Forelimb muscle (tissue), 1 donor: ENCODE measurements around the gene SYNGR3. TPM values are rescaled to one million over a fixed set of nuclear protein-coding genes. Genes with fewer than 3 reads are reported as not detected.
A peak's percentile ranks its signal among the peaks of the same experiment; 100 is the strongest.

ENCODE experiments used
- DNase-seq: peaks from one replicate; pipeline ENCODE4 v3.0.0-alpha.2; 2013; ENCODE audit warnings: low read depth
- polyA plus RNA-seq: library from polyadenylated mRNA; unstranded; fragments of 120-200 nt; gene quantifications from one replicate; pipeline ENCODE4 v1.2.1, GENCODE V29; 2013; ENCODE audit not compliant: insufficient read length

Gene SYNGR3
- polyA plus RNA-seq, 1 donor, result 1.4 TPM

DNA sequence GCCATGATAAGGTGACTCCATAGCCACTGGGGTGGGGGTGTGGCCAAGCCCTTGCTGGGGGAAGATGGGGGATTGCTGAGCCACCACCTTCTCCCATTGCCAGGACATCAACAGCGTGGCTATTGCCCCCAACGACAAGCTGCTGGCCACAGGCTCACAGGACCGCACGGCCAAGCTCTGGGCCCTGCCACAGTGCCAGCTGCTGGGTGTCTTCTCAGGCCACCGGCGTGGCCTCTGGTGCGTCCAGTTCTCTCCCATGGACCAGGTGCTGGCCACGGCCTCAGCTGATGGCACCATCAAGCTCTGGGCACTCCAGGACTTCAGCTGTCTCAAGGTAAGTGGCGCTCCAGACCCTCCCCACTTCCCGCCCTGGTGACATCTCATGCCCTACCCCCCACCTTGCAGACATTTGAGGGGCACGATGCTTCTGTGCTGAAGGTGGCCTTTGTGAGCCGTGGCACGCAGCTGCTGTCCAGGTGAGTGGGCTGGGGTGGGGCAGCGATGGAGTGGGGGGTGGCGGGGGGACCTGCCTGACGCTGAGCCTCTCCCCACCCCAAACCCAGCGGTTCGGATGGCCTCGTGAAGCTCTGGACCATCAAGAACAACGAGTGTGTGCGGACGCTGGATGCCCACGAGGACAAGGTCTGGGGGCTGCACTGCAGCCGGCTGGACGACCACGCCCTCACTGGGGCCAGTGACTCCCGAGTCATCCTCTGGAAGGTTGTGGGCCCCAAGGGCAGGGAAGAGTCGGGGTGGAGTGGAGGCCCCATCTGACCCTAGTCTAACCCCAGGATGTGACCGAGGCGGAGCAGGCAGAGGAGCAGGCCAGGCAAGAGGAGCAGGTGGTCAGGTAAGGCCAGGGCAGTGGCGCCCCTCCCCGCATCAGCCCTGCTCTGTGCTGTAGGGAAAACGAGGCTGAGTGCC is 12.6 kb upstream of the SYNGR3 start:
- DNase-seq, result no peak

DNA sequence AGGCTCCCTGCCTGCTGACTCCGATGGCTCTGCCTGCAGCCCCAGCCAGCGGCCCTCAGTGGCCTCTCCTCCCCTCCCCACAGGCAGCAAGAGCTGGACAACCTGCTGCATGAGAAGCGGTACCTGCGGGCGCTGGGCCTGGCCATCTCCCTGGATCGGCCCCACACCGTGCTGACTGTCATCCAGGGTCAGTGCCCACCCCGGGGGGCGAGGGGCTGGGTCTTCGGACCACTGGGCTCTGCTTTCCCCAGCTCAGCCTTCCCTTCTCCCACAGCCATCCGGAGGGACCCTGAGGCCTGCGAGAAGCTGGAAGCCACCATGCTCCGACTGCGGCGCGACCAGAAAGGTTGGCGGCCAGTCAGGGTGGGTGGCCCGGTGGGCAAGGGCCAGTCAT is 11.9 kb upstream of the SYNGR3 start:
- no peak for DNase-seq

DNA sequence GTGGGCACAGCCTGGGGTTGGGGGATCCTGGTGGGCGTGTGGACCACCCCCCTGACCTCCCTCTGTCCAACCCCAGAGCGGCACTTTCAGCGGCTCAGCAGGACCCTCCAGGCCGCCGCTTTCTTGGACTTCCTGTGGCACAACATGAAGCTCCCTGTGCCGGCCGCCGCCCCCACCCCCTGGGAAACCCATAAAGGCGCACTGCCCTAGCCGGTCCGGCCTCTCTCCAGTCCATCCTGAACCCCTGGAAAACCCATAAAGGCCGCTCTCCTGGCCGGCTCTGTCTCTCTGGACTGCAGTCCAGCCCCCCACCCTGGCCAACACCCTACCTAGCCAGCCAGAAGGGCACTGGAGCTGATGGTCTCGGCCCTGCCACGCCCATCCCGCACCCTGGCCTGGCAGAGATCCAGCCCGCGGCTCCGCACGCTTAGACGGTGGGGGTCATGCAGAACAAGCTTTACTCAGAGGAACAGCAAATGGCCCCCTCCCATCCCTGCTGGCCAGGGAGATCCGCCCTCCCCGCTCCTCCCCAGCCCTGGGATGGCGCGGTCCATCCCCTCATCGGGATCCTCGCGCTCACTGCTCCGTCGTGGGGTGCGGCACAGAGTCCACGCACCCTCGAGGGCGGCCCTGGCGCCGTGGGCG is 11.2 kb upstream of the SYNGR3 start:
- DNase-seq, result no peak

DNA sequence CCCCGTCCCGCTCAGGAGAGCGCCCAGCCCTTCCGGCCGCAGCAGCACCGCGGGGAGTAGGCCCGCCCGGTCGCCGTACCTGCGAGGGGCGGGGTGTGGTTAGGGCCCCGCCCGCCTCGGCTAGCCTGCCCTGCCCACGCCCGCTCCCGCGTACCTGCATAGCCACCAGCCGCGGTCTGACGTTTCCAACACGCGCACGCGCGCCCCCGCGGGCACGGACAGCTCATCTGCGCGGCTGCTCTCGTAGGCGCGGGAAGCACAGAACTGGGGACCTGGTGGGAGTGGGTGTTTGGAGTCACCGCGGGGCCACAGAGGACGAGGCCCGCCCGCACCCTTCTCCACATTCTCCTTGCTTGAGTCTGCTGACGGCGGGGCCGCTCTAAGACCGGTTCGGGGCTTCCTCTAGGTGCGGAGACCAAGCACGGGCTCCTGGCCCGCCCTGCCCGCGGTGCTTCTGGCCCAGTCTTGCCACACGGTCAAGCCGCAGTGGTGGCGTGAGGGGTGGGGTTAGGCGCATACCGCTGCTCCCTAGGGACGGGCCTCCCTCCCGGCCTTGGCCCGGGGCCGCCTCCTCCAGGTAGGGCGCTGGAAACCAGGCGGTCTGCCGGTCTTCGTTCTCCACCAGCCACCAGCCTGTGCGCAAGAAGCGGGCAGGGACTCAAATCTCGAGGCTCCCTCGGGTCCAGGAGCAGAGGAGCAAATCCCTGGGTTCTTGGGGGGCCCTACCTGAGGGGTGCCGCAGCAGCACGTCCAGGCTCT is 10.3 kb upstream of the SYNGR3 start:
- DNase-seq, result no peak

DNA sequence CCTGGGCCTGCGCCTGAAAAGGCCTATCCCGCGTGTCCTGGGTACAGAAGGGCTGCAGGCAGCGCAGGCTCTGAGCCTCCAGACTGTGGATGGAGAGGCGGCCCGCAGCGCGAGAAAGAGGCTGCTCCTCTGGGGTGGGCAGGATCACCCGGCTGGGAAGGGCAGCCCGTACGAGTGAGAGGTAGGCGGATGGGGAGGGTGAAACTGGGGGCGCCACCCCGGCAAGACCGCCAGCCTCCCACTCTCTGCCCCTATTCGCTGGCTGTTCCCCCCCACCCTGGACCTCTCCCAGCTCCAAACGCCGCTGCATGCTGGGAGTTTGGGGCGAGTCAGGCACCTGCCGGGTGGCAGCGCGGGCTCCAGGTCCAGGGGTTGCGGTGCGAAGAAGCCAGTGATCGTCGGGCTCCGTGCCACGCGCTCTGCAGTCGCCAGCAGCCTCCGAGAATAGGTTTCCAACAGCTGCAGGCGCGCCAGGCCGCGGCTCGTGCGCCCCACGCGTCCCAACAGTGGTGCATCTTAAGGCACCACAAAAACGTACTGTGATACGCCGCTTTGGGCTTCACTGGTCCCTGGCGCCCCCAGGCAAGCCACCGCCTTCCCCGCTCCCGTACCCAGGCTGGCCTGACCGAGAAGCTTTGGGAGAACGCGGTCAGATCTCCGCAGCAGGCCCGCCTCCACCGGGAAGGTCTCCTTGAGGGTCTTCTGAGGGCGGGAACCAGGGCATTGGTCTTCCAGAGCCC is 9.6 kb upstream of the SYNGR3 start:
- DNase-seq, result no peak

DNA sequence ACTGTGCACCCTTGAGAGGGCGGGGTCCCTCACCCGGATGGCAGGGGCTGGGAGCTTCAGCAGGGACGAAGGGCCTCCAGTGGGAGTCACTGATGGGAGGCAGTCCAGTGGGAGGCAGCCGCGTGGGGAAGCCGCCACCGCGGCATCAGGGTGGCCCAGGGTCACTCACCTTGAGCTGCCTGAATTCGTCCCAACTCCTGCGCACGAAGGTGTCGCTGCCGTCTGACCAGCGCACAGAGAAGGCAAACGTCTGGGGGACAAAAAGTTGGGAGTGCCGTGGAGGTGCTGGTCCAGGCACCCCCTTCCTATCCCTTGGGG is 9.0 kb upstream of the SYNGR3 start:
- no peak for DNase-seq

DNA sequence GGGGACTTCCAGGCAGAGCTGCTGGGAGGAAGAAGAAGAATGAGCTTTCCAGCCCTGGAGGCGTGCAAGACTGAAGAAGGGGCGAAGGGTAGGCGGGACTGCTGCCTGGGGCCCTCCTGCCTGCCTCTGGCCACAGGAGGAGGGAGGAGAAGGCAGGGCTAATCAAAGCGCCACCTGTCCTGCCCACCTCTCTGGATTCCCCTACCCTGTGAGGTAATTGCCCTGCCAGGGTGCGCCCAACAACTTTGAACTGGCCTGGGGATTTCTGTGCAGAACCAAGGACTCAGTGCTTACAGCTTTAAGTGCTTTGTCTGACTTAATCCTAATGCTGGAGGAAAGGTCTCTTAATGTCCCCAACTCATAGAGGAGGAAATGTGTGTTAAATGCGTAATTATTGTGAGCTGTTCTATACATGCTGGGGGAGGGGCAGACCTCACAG is 8.4 kb upstream of the SYNGR3 start, which contains the start of gene NOXO1:
Gene NOXO1 (minus strand): TSS at position 72 of the 439 bp plus-strand sequence. CDS start 290 bp downstream, outside the sequence.
- no peak for DNase-seq

DNA sequence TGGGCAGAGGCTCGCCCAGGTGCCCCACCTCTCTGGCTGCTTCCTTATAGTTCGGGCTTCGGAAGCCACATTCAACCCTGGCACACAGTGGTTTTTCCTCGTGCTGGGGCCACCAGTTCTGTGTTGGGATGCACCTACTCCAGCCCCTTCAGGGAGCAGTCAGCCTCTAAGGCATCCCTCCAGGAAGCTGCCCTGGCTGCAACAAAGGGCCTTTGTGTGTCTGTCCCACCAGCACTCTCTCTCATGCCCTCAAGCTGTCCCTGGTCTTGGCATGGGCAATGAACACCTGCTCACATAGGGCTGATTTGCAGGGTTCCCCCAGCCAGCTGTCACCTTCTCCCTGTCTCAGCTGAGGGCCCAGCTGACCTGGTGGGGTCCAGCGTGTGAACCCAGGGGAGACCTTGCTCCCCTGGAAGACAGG is 7.7 kb upstream of the SYNGR3 start:
- no peak for DNase-seq

DNA sequence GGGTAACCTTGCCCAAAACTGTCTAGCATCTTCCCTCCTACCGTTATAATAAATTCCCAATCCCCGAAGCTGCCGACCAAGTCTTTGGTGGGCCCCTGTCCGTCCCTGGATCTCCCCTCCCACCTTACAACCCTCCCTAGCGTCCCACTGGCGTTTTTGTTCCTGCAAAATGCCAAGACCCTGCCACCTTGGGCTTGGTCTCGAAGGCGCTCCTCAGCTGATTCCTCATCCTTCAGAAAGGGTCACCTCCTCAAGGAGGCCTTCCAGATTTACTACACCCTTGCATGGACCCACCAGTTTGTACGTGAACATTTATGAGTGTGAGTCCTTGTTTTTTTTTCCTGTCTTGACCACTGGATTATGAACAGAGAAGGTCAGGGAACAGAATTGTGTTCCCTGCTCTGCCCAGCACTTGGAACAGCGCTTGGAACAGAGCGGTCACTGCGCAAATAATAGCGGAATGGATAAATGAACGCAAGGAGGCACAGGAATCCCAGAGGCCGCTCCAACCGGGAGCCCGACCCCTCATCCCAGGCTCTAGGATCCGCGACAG is 6.7 kb upstream of the SYNGR3 start:
- DNase-seq, result no peak

DNA sequence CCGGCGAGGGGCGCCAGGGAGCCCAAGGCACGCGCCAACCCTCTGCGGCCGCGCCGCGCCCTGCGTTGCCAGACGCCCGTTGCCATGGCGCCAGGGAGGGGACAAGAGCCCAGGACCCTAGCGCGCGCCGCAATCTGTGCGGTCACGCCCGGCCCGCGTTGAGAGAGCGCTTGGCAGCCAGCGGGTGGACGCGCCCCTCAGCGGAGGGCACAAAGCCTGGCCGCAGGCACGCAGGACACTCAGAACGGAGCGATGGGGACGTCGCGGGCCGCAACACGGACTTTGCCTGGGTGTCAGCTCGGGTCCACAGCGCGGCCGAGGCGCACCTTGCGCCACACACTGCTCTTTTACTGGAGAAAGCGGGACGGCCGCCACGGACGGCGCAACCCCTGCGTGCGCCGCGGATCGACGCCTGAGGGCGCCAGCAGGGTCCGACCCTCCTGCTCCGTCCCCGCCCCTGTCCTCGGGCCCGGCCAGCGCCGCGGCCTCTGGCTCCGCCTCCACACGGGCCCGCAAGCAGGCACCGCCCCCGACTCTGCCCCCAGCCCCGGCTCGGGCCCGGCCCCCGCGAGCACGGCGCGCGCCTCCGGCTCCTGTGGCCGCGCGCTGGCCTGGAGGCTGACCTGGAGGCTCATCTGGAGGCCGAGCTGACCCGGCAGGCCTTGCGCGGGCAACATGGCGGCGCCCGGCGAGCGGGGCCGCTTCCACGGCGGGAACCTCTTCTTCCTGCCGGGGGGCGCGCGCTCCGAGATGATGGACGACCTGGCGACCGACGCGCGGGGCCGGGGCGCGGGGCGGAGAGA is 6.0 kb upstream of the SYNGR3 start, which contains the start of gene GFER:
Gene GFER (plus strand): TSS at position 650 of the 803 bp plus-strand sequence. CDS start 26 bp downstream, at position 676.
- peak; percentile 60 for DNase-seq

DNA sequence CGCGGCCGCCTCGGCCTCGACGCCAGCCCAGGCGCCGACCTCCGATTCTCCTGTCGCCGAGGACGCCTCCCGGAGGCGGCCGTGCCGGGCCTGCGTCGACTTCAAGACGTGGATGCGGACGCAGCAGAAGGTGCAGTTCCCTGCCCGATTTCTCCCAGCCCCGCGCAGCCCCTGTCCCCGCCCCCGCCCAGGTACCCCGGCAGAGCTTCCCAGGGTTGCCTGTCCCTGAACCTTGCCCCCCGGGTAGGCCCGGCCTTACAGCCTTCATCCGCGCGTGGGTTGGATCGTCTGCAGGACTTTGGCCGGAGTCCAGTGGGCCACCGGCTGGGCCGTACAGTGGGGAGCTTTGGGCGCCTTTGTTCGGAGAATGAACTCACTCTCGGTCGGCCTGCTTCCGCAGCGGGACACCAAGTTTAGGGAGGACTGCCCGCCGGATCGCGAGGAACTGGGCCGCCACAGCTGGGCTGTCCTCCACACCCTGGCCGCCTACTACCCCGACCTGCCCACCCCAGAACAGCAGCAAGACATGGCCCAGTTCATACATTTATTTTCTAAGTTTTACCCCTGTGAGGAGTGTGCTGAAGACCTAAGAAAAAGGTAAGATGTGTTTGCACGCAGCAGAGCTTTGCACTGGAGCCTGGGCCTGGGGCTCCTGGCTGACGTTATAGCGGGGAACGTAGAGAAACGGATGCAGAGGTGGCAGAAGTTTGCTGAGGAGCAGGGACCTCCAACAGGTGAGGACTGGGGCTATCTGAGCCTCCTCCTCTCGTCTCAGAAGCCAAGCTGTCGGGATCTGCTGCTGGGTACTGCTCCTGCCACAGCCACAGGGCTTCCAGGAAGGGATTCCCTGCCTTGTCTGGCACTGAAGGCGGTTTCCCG is 5.2 kb upstream of the SYNGR3 start:
- no peak for DNase-seq

DNA sequence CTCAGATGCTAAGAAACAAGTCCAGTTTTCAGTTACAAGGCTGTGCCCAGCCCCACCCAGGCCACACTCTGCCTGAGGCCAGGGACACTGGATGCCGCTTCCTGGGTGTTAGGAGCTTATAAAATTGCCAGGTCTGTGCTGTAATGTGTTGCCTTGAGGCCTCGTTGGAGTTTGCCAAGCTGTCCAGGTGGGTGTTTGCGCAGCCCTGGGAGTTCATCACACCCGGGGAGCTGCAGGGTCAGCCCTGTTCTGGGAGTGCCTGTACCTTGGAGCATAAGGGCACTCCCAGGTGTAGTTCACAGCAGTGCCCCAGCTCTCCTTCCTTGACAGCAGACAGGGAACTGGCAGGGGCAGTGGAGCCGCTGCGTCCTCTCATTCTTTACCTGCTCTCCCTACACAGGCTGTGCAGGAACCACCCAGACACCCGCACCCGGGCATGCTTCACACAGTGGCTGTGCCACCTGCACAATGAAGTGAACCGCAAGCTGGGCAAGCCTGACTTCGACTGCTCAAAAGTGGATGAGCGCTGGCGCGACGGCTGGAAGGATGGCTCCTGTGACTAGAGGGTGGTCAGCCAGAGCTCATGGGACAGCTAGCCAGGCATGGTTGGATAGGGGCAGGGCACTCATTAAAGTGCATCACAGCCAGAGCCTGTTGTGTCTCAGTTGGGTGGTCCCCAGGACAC is 4.2 kb upstream of the SYNGR3 start:
- DNase-seq, result no peak

DNA sequence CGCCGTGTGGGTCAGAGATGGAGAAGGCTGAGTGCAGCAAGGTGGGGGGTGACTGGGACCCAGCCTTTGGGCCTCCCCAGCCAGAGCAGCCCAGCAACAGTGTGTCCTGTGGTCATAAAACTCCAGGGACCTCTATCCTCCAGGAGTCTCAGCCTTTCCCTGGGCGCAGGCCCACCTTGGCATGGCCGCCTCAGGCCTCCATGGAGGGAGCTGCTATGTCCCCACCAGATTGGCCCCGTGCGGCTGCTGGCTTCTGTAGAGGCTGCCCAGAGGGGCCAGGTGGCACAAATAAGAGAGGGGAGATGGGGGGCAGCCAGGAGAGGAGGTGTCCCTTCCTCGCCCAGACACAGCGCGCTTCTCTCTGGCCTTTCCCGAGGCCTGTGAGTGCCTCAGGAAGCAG is 2.6 kb upstream of the SYNGR3 start:
- DNase-seq, result no peak

DNA sequence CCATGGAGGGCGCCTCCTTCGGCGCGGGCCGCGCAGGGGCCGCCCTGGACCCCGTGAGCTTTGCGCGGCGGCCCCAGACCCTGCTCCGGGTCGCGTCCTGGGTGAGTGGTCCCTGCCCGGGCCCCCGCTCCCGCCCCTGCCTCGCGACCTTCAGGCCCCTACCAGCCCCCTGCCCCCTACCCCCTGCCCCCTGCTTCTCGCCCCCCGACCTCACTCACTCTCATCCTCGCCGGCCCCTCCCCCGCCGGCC is 256 bp downstream of the SYNGR3 start:
- no peak for DNase-seq

DNA sequence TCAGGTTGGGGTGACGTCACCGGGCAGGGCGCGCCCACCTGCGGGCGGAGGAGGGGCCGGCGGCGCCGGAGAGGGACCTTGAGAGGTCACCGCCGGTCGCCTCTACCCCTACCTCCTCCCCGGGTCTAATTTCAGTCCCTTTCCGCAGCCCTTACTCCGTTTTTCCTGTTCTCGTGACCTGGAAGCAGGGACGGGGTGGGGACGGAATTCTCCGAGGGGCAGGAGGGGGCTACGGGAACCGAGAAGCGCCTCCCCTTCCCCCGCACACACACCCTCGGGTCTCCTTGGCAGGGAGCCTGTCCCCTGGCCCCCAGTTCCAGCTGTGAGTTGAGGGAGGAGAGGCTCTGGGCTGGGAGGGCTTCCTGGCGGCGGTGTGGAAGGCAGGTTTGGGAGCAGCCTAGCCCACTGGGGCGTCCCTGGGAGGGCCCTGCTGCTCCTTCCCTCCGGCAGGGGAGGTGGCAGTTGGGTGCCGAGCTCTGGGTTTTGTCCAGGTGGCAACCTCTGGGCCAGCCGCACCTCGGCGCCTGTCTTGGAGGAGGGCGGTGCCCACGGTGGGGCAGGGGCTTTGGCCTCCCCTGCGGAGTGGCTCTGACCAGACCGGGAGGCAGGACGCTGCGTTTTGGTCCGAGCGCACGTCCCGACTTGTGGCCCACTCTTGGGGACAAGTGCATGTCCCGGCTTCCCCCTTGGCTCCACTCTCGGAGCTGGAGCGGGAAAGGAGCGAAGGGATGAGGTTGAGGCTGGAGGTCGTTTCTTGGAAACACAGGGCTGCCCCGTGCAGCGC is 773 bp downstream of the SYNGR3 start:
- no peak for DNase-seq

DNA sequence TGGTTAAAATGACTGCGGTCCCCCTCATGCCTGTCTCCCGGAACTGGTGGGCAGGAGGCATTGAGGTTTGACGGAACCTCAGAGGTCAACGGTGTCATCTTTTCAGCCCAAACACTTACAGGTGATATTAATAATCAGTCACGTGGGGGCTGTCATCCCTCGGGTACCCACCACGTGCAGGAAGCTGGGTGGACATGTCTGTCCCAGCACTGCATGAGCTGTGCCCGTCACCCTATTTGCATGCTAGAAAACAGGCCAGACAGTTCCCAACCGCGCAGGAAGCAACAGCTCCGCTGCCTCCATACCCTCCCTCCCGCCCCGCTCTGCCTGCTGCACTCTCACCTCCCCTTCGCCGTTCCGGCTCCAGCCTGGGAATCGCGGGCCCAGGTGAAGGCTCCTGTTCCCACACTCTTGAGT is 1.4 kb downstream of the SYNGR3 start:
- DNase-seq, result no peak

DNA sequence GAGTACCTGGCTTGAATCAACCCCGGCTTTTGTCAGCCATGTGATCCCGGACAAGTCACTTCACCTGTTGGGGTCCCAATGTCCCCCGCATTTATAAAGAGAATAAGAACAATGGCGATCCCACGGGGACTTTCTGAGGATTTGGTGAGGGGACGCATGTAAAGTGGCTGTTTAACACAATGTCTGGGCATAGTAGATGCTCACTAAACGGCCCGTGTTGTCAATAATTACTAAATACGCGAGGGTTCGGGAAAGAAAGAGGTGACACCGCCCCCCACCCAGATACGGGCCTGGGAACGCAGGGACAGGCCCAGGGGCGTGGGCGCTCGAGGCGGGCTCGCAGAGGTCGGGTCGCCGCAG is 1.8 kb downstream of the SYNGR3 start:
- no peak for DNase-seq

DNA sequence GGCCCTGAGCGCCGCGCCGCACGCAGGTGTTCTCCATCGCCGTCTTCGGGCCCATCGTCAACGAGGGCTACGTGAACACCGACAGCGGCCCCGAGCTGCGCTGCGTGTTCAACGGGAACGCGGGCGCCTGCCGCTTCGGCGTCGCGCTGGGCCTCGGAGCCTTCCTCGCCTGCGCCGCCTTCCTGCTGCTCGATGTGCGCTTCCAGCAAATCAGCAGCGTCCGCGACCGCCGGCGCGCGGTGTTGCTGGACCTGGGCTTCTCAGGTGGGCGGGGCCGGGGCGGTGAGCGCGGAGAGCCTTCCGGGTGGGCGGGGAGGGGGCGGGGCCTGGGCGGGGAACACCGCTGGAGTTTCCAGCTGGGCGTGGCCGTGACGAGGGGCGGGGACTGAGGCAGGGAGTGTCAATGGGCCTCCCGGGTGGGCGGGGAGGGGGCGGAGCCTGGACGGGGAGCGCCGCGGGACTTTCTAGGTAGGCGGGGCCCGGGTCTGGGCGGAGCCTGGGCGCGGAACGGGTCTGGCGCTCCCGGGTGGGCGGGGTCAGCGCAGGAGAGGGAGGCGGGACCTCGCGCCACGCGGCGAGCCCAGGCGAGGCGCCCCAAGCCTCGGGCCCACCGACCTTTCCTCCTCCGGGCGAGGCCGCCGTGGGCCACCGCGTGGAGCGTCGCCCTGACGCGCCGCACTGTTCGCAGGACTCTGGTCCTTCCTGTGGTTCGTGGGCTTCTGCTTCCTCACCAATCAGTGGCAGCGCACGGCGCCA is 2.4 kb downstream of the SYNGR3 start:
- no peak for DNase-seq
